HepG2 (cell line): ENCODE measurements around the gene SMIM43.

Source experiments
- MYC ChIP-seq: sonication (generic); formaldehyde crosslinking; IDR thresholded peaks from 2 replicates; pipeline ENCODE4 v1.9.0; 2021; ENCODE audit warnings: missing genetic modification reagents, borderline replicate concordance
- NFIC ChIP-seq: IDR thresholded peaks from 2 replicates; pipeline ENCODE4 v1.6.1; 2012; ENCODE audit warnings: mild to moderate bottlenecking, low read length, inconsistent platforms
- SRF ChIP-seq: IDR thresholded peaks from 2 replicates; pipeline ENCODE4 v1.6.1; 2011; ENCODE audit warnings: mild to moderate bottlenecking, low read depth, low read length, moderate library complexity
- SRY ChIP-seq: sonication (generic); formaldehyde crosslinking; IDR thresholded peaks from 2 replicates; pipeline ENCODE4 v1.8.0; 2022; ENCODE audit warnings: mild to moderate bottlenecking, missing genetic modification reagents
- TF ChIP-seq, protein P1 (sequence below): IDR thresholded peaks from 2 replicates; pipeline ENCODE4 v1.6.1; 2012; ENCODE audit warnings: inconsistent platforms
- TF ChIP-seq, protein P2 (sequence below): sonication (generic); IDR thresholded peaks from 2 replicates; pipeline ENCODE4 v1.6.1; 2016; ENCODE audit warnings: low read depth, borderline replicate concordance
- TF ChIP-seq, protein P3 (sequence below): sonication (generic); formaldehyde crosslinking; IDR thresholded peaks from 2 replicates; pipeline ENCODE4 v1.5.1; 2020; ENCODE audit warnings: missing genetic modification reagents, mild to moderate bottlenecking, borderline replicate concordance

GRCh38 chr4:121785479-121785878 is 20.5 kb upstream of the SMIM43 start:
- TF ChIP-seq, protein P1, sequence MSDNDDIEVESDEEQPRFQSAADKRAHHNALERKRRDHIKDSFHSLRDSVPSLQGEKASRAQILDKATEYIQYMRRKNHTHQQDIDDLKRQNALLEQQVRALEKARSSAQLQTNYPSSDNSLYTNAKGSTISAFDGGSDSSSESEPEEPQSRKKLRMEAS: no peak
- no peak for TF ChIP-seq MYC (CRISPR knock-in tag)
- TF ChIP-seq, protein P2, sequence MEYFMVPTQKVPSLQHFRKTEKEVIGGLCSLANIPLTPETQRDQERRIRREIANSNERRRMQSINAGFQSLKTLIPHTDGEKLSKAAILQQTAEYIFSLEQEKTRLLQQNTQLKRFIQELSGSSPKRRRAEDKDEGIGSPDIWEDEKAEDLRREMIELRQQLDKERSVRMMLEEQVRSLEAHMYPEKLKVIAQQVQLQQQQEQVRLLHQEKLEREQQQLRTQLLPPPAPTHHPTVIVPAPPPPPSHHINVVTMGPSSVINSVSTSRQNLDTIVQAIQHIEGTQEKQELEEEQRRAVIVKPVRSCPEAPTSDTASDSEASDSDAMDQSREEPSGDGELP: no peak
- TF ChIP-seq SRY (CRISPR knock-in tag): no peak
- no peak for TF ChIP-seq SRF
- TF ChIP-seq NFIC: no peak
- TF ChIP-seq, protein P3, sequence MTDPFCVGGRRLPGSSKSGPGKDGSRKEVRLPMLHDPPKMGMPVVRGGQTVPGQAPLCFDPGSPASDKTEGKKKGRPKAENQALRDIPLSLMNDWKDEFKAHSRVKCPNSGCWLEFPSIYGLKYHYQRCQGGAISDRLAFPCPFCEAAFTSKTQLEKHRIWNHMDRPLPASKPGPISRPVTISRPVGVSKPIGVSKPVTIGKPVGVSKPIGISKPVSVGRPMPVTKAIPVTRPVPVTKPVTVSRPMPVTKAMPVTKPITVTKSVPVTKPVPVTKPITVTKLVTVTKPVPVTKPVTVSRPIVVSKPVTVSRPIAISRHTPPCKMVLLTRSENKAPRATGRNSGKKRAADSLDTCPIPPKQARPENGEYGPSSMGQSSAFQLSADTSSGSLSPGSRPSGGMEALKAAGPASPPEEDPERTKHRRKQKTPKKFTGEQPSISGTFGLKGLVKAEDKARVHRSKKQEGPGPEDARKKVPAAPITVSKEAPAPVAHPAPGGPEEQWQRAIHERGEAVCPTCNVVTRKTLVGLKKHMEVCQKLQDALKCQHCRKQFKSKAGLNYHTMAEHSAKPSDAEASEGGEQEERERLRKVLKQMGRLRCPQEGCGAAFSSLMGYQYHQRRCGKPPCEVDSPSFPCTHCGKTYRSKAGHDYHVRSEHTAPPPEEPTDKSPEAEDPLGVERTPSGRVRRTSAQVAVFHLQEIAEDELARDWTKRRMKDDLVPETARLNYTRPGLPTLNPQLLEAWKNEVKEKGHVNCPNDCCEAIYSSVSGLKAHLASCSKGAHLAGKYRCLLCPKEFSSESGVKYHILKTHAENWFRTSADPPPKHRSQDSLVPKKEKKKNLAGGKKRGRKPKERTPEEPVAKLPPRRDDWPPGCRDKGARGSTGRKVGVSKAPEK (CRISPR knock-in tag): no peak
